NCI-H1417 (cell line): ENCODE results near the gene MAPKAP1.
"Not testable (repeated sequence)": the region's sequence is repeated elsewhere in the genome, so short reads cannot be mapped to it uniquely, and the experiment has no call there.

Source experiments
- DNase-seq, 3 experiments: peaks; one replicate each; lab custom pipeline; 2025; lab: John Stamatoyannopoulos, UW

The MAPKAP1 gene

GRCh38 chr9:125604196-125604595 is 102.8 kb downstream of the MAPKAP1 start:
- DNase-seq, result no peak

GRCh38 chr9:125603478-125604021 is 103.5 kb downstream of the MAPKAP1 start:
- no peak for DNase-seq

DNA sequence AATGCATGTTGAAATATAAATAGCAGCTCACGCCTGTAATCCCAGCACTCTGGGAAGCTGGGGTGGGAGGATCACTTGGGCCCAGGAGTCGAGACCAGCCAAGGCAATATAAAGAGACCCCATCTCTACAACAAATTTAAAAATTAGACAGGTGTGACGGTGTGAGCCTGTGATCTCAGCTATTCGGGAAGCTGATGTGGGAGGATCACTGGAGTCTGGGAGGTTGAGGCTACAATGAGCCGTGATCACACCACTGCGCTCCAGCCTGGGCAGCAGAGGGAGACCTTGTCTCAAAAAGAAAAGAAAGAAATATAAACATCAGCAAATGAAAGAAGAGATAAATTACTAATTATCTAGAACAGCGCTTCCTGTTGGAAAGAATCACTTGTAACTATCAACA is 105.0 kb downstream of the MAPKAP1 start:
- no peak for DNase-seq

GRCh38 chr9:125600194-125600593 is 106.8 kb downstream of the MAPKAP1 start:
- no peak for DNase-seq

- DNase-seq, result no peak
These were observed 112.8 kb downstream of the MAPKAP1 start for GRCh38 chr9:125594223-125594610.

GRCh38 chr9:125593581-125594222 is 113.3 kb downstream of the MAPKAP1 start:
- DNase-seq, result no peak

DNA sequence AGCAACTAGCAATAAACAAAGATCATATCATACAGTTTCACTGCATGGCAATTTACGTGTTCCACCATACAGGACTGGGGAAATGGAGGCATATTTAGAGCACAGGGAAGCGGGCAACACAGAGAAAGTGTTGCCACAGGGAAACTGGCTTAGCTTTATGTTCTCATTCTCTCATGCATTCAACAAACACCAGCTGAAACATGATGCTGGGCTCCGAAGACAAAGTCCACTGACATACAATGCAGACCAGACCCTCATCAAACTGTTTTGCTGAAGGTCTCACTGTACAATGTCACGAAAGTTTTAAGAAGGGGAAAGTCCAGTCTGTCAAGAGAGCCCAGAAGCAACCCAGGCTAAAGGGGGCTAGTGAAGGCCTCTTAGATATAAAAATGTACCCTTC is 115.1 kb downstream of the MAPKAP1 start:
- DNase-seq, result no peak

- DNase-seq, result no peak
These were observed 115.8 kb downstream of the MAPKAP1 start for GRCh38 chr9:125591245-125591644.

DNA sequence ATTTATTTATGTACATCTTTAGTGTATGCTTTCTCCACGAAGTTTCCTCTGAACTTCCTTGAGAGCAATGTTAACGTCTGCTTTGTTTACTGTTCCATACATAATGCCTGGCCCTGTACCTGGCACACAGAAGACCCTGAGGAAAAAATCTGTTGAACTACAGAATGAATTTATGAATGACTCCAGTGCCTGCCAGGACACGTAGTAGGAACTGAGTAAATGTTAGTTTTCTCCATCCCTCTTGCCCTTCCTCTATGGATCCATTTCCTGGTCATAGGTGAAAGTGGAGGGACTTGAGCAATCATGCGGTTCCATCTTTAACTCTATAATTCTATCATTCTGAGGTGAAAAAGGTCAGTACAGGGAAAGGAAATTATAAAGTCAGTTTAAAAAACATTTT is 117.7 kb downstream of the MAPKAP1 start:
- DNase-seq, result no peak

DNA sequence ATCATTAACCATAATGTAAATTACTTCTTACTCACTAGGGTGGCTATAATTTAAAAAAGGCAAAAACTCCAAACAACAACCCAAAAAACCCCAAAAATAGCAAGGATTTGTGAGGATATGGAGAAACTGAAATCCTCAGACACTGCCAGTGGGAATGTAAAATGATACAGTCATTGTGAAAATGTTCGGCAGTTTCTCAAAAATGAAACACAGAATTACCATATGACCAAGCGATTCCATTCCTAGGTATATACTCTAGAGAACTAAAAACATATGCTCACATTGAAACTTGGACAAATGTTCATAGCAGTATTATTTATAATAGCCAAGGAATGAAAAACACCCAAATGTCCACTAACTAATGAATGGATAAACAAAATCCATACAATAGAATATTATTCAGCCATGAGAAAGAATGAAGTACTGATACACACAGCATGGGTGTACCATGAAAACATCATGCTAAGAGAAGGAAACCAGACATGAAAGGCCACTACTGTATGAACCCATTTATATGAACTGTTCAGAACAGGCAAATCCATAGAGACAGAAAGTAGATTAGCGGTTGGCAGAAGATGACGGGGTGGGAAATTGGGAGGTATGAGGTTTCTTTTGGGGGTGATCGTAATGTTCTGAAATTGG is 119.1 kb downstream of the MAPKAP1 start:
- DNase-seq, result no peak

DNA sequence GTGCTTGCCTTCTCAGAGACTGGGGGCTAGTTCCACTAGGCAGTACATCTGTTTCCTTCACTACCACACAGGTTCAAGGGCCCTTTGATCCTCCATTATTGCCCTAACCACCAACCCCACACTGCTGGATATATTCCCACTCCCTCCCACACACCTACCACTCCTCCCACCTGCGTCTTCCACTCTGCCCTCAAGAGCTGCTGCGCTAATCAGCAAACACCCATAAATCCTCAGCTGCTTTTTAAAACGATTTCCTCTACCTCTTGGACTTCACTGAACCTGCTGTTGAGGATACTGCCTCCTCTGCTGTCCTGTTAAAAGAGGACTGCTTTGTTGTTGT is 120.9 kb downstream of the MAPKAP1 start:
- DNase-seq, result peak; percentile 35 to 85 (median 82)

- no peak for DNase-seq
These were observed 121.4 kb downstream of the MAPKAP1 start for GRCh38 chr9:125585503-125586171.

DNA sequence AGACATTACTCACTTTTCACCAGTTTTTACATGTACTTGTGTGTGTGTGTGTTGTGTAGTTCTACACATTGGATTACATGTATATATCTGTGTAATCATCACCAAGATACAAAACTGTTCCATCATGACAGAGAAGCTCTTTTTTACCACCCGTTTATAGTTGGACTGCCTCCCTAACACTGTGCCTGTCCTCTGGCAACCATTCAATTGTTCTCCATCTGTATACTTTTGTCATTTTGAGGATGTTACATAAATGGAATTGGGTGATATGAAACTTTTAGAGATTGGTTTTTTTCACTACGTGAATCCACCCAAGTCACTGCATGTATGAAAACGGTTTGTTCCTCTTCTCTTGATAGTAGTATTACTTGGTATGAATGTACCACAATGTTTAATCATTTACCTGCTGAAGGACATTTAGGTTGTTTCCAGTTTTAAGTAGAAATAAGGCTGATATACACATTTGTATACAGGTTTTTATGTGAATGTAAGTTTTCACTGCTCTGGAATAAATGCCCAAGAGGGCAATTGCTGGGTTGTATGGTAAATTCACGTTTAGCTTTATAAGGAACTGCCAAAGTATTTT is 126.2 kb downstream of the MAPKAP1 start:
- no peak for DNase-seq

- no peak for DNase-seq
These were observed 127.7 kb downstream of the MAPKAP1 start for GRCh38 chr9:125579030-125579932.

GRCh38 chr9:125574126-125574877 is 132.7 kb downstream of the MAPKAP1 start:
- DNase-seq, result no peak

DNA sequence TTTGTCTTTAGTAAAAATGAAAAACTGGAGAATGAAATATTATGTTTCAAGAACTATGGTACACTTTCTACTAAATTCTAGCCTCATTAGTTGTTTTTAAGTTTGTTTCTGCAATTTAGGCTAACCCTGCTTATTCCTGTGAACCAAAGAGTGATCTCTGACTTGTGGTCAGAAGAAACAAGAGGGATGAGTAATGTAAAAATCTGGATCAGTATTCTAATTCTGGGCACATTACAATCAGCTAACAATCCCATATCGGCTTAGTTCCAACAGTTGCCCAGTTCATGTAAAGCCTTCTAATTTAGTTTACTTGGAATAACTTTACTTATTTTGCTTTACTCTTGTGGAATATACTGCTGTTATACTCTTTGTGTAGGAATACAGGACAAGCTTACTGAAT is 134.5 kb downstream of the MAPKAP1 start:
- DNase-seq, result not testable (repeated sequence)

DNA sequence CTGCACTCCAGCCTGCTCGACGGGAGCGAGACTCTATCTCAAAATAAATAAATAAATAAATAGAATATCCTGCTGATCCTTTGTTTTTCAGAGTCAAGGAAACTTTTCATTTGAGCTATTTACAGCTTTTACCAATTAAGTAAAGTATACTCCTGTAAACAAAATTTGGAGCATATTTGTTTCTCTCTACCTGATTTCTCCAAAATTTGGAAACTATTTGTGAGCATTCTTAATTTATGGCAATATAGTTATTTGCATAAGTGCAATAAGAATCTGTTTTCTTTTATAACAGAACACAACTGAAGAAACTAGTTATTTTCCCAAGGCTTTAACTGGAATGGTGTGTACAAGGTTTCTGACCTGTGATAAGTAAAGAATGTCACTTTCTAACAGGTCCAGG is 135.2 kb downstream of the MAPKAP1 start:
- not testable (repeated sequence) for DNase-seq

DNA sequence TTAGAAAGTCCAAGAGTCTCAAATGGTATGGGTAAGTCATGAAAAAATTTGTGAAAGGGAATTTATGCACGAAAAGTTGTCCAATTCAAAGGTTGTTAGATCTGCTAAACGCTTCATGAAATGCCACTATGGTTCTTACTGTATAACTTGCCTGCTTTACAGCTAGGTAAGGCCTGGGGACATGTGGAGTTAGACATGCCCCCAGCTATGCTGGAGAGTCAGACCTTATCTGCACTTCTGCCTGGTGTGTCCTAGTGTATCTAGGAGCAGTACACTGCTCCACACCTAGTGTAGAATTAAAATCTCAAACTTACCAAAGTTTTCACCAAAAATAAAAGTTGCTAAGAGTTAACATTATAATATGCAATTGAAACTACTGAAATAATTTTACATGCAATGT is 136.8 kb downstream of the MAPKAP1 start:
- DNase-seq, result no peak

GRCh38 chr9:125568621-125569020 is 138.4 kb downstream of the MAPKAP1 start:
- no peak for DNase-seq

DNA sequence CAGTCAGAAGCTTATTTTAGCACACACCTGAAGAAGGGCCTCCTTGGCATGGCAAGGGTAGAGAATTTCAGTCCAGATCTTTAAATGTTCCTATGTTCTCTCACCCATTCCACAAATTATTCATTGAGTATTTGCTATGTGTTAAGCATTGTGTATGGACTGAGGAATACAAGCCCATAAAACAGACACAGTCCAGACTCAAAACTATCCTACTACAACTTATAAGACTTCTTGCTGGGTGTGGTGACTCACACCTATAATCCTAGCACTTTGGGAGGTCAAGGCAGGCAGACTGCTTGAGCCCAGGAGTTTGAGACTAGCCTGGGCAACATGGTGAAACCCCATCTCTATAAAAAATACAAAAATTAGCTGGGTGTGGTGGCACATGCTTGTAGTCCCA is 141.0 kb downstream of the MAPKAP1 start:
- DNase-seq, result not testable (repeated sequence)

GRCh38 chr9:125565126-125565525 is 141.9 kb downstream of the MAPKAP1 start:
- no peak for DNase-seq
